A673 (cell line): ENCODE measurements around the gene FGF6. TPM values are rescaled to one million over a fixed set of nuclear protein-coding genes. Genes with fewer than 3 reads are reported as not detected.

ENCODE experiments used
- BruUV-seq: library from RNA; stranded (reverse); fragments of 400-500 nt; replicated peaks from 2 replicates; lab custom pipeline; 2021; lab: Mats Ljungman, UMichigan
- CTCF ChIA-PET: fragments of 300-600 bp; sonication (Branson Sonifier 250); formaldehyde crosslinking; loops from one replicate; lab custom pipeline; 2022; ENCODE audit warnings: antibody characterized with exemption; lab: Charles Lee
- POLR2A ChIA-PET: fragments of 300-600 bp; sonication (Branson Sonifier 250); formaldehyde crosslinking; loops from one replicate; lab custom pipeline; 2022; ENCODE audit warnings: antibody characterized with exemption; ENCODE audit not compliant: low non-redundant PET; lab: Charles Lee
- DNase-seq: peaks from one replicate; pipeline ENCODE4 v3.0.0-alpha.2; 2015; ENCODE audit warnings: low spot score
- H3K27ac ChIP-seq: fragments of 200-600 bp; sonication (generic); 2 replicates; pipeline ENCODE4 v1.5.1; 2016; ENCODE audit warnings: mixed run types, low read depth, mild to moderate bottlenecking, mixed read lengths, antibody characterized with exemption, low read length; ENCODE audit not compliant: poor library complexity, severe bottlenecking
- H3K27me3 ChIP-seq: fragments of 200-600 bp; sonication (generic); replicated peaks from 2 replicates; pipeline ENCODE4 v1.6.1; 2017; ENCODE audit warnings: mixed run types, low read depth, mild to moderate bottlenecking, mixed read lengths, antibody characterized with exemption, low read length; ENCODE audit not compliant: insufficient read depth, poor library complexity
- H3K36me3 ChIP-seq: fragments of 200-600 bp; sonication (generic); 2 replicates; pipeline ENCODE4 v1.6.1; 2016; ENCODE audit warnings: mixed run types, mild to moderate bottlenecking, mixed read lengths, antibody characterized with exemption, low read length; ENCODE audit not compliant: insufficient read depth, poor library complexity, severe bottlenecking
- H3K4me1 ChIP-seq: fragments of 200-600 bp; sonication (generic); 2 replicates; pipeline ENCODE4 v1.6.1; 2017; ENCODE audit warnings: mixed run types, mild to moderate bottlenecking, mixed read lengths, antibody characterized with exemption, low read length; ENCODE audit not compliant: insufficient read depth, poor library complexity, severe bottlenecking
- H3K4me3 ChIP-seq: fragments of 200-600 bp; sonication (generic); 2 replicates; pipeline ENCODE4 v1.5.1; 2016; ENCODE audit warnings: low read depth, mixed run types, mild to moderate bottlenecking, mixed read lengths, low read length; ENCODE audit not compliant: poor library complexity, severe bottlenecking
- H3K9me3 ChIP-seq: fragments of 200-600 bp; sonication (generic); 2 replicates; pipeline ENCODE4 v1.6.1; 2016; ENCODE audit warnings: mixed run types, low read depth, mild to moderate bottlenecking, mixed read lengths, antibody characterized with exemption, low read length; ENCODE audit not compliant: poor library complexity, severe bottlenecking
- CTCF ChIP-seq: fragments of 300-800, 200-600 bp; sonication (generic); conservative IDR thresholded peaks from 2 replicates; pipeline ENCODE4 v1.5.1; 2017; ENCODE audit warnings: low read depth, mild to moderate bottlenecking, antibody characterized with exemption, low read length, moderate library complexity, mixed read lengths
- EZH2 ChIP-seq: fragments of 200-600 bp; sonication (generic); IDR thresholded peaks from 2 replicates; pipeline ENCODE4 v1.6.1; 2017; ENCODE audit warnings: borderline replicate concordance, low read depth, mild to moderate bottlenecking, mixed read lengths, antibody characterized with exemption, low read length; ENCODE audit not compliant: poor library complexity, severe bottlenecking
- intact Hi-C: fragments of 100-400 bp; cut with micrococcal nuclease; formaldehyde crosslinking; loops from one replicate; pipeline ENCODE4 v1.10.0; 2022; ENCODE audit not compliant: unreplicated experiment
- total RNA-seq: library from RNA; stranded (reverse); gene quantifications from 2 replicates; pipeline ENCODE4 v1.2.3, GENCODE V29; 2021

Gene FGF6
- total RNA-seq, 1 experiment from 2014 or later, result not detected

- H3K4me3 ChIP-seq, result no peak overlapping the region
- H3K27me3 ChIP-seq, result no peaks in the 10 kb centered on the region
- TF ChIP-seq EZH2, result no peak
- TF ChIP-seq CTCF, result no peak
- no peaks in the 10 kb centered on the region for H3K36me3 ChIP-seq
- intact Hi-C loops, result no loop called here
- BruUV-seq, result no TSS peak
- H3K4me1 ChIP-seq, result peaks cover 22% of the 10 kb centered on the region
- CTCF ChIA-PET, result interaction anchor here (0.6 kb wide), 1 partner anchor 1848 kb away, joined by 3 read pairs; no protein-coding TSS in a partner anchor
- no peaks in the 10 kb centered on the region for H3K9me3 ChIP-seq
- no peak for DNase-seq
- POLR2A ChIA-PET, result no interaction called here
- H3K27ac ChIP-seq, result no peak overlapping the region
Measured at GRCh38 chr12:4439736-4440135, 5.9 kb downstream of the FGF6 start.

- peaks cover 22% of the 10 kb centered on the region for H3K4me1 ChIP-seq
- H3K27me3 ChIP-seq, result no peaks in the 10 kb centered on the region
- no peak for TF ChIP-seq EZH2
- no peak for TF ChIP-seq CTCF
- no peak overlapping the region for H3K27ac ChIP-seq
- BruUV-seq, result no TSS peak
- intact Hi-C loops, result no loop called here
- POLR2A ChIA-PET, result no interaction called here
- CTCF ChIA-PET, result no interaction called here
- DNase-seq, result no peak
- H3K4me3 ChIP-seq, result no peak overlapping the region
- H3K9me3 ChIP-seq, result no peaks in the 10 kb centered on the region
- H3K36me3 ChIP-seq, result no peaks in the 10 kb centered on the region
Measured at GRCh38 chr12:4438834-4439596, 6.6 kb downstream of the FGF6 start.

- Histone ChIP-seq H3K9me3 (no peaks in the 10 kb centered on the region), H3K4me3 (no peak overlapping the region), H3K4me1 (peaks cover 2% of the 10 kb centered on the region), H3K27ac (no peak overlapping the region), H3K27me3 (no peaks in the 10 kb centered on the region), H3K36me3 (no peaks in the 10 kb centered on the region)
- intact Hi-C loops, result no loop called here
- no peak for TF ChIP-seq CTCF
- CTCF ChIA-PET, result no interaction called here
- DNase-seq, result no peak
- BruUV-seq, result no TSS peak
- POLR2A ChIA-PET, result no interaction called here
Measured at GRCh38 chr12:4435537-4435936, 10.1 kb downstream of the FGF6 start.
